GM23338 (cell line): ENCODE measurements around the gene MAP1B. TPM values are rescaled to one million over a fixed set of nuclear protein-coding genes. Genes with fewer than 3 reads are reported as not detected.
A peak's percentile ranks its signal among the peaks of the same experiment; 100 is the strongest.

Experiments used
- ATAC-seq: fragments of 200-7000 bp; cut with Tn5 transposase; 3 replicates; pipeline ENCODE4 v1.9.1; 2020
- DNase-seq: peaks from one replicate; pipeline ENCODE4 v3.0.0-alpha.2; 2015; ENCODE audit warnings: low spot score
- H2AFZ ChIP-seq: fragments of 200-600 bp; sonication (generic); 2 replicates; pipeline ENCODE4 v1.8.0; 2016; ENCODE audit warnings: antibody characterized with exemption, mild to moderate bottlenecking, moderate library complexity
- H3F3A ChIP-seq: fragments of 200-600 bp; sonication (generic); replicated peaks from 2 replicates; pipeline ENCODE4 v1.8.0; 2017; ENCODE audit warnings: antibody characterized with exemption, mixed run types, low read depth
- H3K27ac ChIP-seq: fragments of 200-600 bp; sonication (generic); 2 replicates; pipeline ENCODE4 v1.6.1; 2016; ENCODE audit warnings: low read depth
- H3K27me3 ChIP-seq: fragments of 200-600 bp; sonication (generic); 2 replicates; pipeline ENCODE4 v1.8.0; 2016; ENCODE audit warnings: mild to moderate bottlenecking, mixed run types, moderate library complexity; ENCODE audit not compliant: insufficient read depth
- H3K36me3 ChIP-seq: fragments of 200-600 bp; sonication (generic); 2 replicates; pipeline ENCODE4 v1.8.0; 2016; ENCODE audit warnings: mild to moderate bottlenecking; ENCODE audit not compliant: insufficient read depth
- H3K4me1 ChIP-seq: fragments of 200-600 bp; sonication (generic); 2 replicates; pipeline ENCODE4 v1.8.0; 2016; ENCODE audit warnings: mild to moderate bottlenecking, moderate library complexity; ENCODE audit not compliant: insufficient read depth
- H3K4me2 ChIP-seq: fragments of 200-600 bp; sonication (generic); 2 replicates; pipeline ENCODE4 v1.7.1; 2017; ENCODE audit warnings: mixed run types
- H3K4me3 ChIP-seq: fragments of 200-600 bp; sonication (generic); 2 replicates; pipeline ENCODE4 v1.6.1; 2016; ENCODE audit warnings: mixed run types
- H3K79me2 ChIP-seq: fragments of 200-600 bp; sonication (generic); replicated peaks from 2 replicates; pipeline ENCODE4 v1.8.0; 2017; ENCODE audit warnings: mild to moderate bottlenecking; ENCODE audit not compliant: insufficient read depth
- H3K9me2 ChIP-seq: fragments of 200-600 bp; sonication (generic); 2 replicates; pipeline ENCODE4 v1.8.0; 2017; ENCODE audit not compliant: insufficient read depth
- H4K20me1 ChIP-seq: fragments of 200-600 bp; sonication (generic); replicated peaks from 2 replicates; pipeline ENCODE4 v1.8.0; 2017; ENCODE audit warnings: mild to moderate bottlenecking; ENCODE audit not compliant: insufficient read depth
- H3K27ac Mint-ChIP-seq: 2 replicates; pipeline ENCODE4 v1.8.0; 2020; ENCODE audit warnings: inconsistent platforms, mild to moderate bottlenecking, moderate library complexity, mixed read lengths
- H3K27me3 Mint-ChIP-seq: 3 replicates; pipeline ENCODE4 v1.8.0; 2022; ENCODE audit warnings: low read depth, mild to moderate bottlenecking, moderate library complexity, mixed read lengths, inconsistent platforms; ENCODE audit not compliant: insufficient read depth, poor library complexity
- H3K36me3 Mint-ChIP-seq: 3 replicates; pipeline ENCODE4 v1.8.0; 2021; ENCODE audit warnings: low read depth, mild to moderate bottlenecking, inconsistent platforms, moderate library complexity, mixed read lengths
- H3K4me1 Mint-ChIP-seq: 3 replicates; pipeline ENCODE4 v1.8.0; 2020; ENCODE audit warnings: mild to moderate bottlenecking, inconsistent platforms, mixed read lengths
- H3K4me3 Mint-ChIP-seq: 3 replicates; pipeline ENCODE4 v1.8.0; 2021; ENCODE audit warnings: moderate library complexity, mild to moderate bottlenecking, inconsistent platforms, mixed read lengths
- H3K9me3 Mint-ChIP-seq: 3 replicates; pipeline ENCODE4 v1.8.0; 2020; ENCODE audit warnings: moderate library complexity, mild to moderate bottlenecking, inconsistent platforms, mixed read lengths
- CREB1 ChIP-seq: fragments of 250-450 bp; sonication (Bioruptor Pico); IDR thresholded peaks from 2 replicates; pipeline ENCODE4 v1.5.0; 2020; ENCODE audit warnings: low read depth, mild to moderate bottlenecking, moderate library complexity
- CTCF ChIP-seq, 2 experiments: fragments of 200-600 bp in 1 of 2; sonication (generic) in 1 of 2; conservative IDR thresholded peaks; 2 replicates each; pipeline versions ENCODE4 v1.5.1 to v1.6.1; 2016 to 2017; ENCODE audit warnings: antibody characterized with exemption in 2 of 2, low read depth in 2 of 2, mild to moderate bottlenecking in 2 of 2, moderate library complexity in 1 of 2
- EZH2phosphoT487 ChIP-seq: fragments of 200-600 bp; sonication (generic); IDR thresholded peaks from one replicate; pipeline ENCODE4 v1.8.1; 2018; ENCODE audit warnings: antibody characterized with exemption; ENCODE audit not compliant: unreplicated experiment
- JUNB ChIP-seq: IDR thresholded peaks from one replicate; pipeline ENCODE4 v1.6.1; 2016; ENCODE audit warnings: antibody characterized with exemption; ENCODE audit not compliant: unreplicated experiment
- REST ChIP-seq: IDR thresholded peaks from one replicate; pipeline ENCODE4 v1.6.1; 2018; ENCODE audit warnings: antibody characterized with exemption; ENCODE audit not compliant: unreplicated experiment
- ZNF331 ChIP-seq: fragments of 250-450 bp; sonication (Bioruptor Pico); IDR thresholded peaks from 2 replicates; pipeline ENCODE4 v1.5.0; 2020; ENCODE audit warnings: low read depth, mild to moderate bottlenecking, moderate library complexity
- polyA plus RNA-seq: library from polyadenylated mRNA; unstranded; fragments of >200 nt; fragmentation: Nextera tagmentation; extraction: Ambion mirVana; gene quantifications from 2 replicates; pipeline ENCODE4 v1.2.1, GENCODE V29; 2016
- total RNA-seq: library from RNA; depleted of rRNA; stranded (reverse); fragments of >200 nt; shearing (Covaris generic); gene quantifications from 2 replicates; pipeline ENCODE4 v1.2.3, GENCODE V29; 2014

Gene MAP1B
- total and polyA plus RNA-seq, 2 experiments from 2014 or later, result 148 to 263 TPM

GRCh38 chr5:72134226-72134899, 27.1 kb downstream of the MAP1B start:
- Histone ChIP-seq H4K20me1 (no peaks in the 10 kb centered on the region; the same call in 1 of the 2 replicates), H3K4me3 (no peak overlapping the region), H3K27me3 (no peaks in the 10 kb centered on the region), H2AFZ (no peak overlapping the region), H3K9me2 (no peaks in the 10 kb centered on the region), H3F3A (no peaks in the 10 kb centered on the region), H3K4me1 (peaks cover 20% of the 10 kb centered on the region; the same call in 1 of the 2 replicates), H3K27ac (no peak overlapping the region), H3K79me2 (peaks cover 49% of the 10 kb centered on the region), H3K36me3 (no peaks in the 10 kb centered on the region; the same call in 1 of the 2 replicates), H3K4me2 (no peak overlapping the region)
- H3K9me3 Mint-ChIP-seq, result no peaks in the 10 kb centered on the region
- DNase-seq (peak; percentile 41), ATAC-seq (peak; percentile 95)
- H3K36me3 Mint-ChIP-seq, result peaks cover 5% of the 10 kb centered on the region
- no peak overlapping the region; the same call in 1 of the 2 replicates for H3K27ac Mint-ChIP-seq
- peaks cover 32% of the 10 kb centered on the region for H3K4me1 Mint-ChIP-seq
- TF ChIP-seq JUNB (no peak), CTCF (conservative IDR thresholded peaks at IDR 0.05; ENCODE audit: low read depth in 2 of 2) (no peak), CREB1 (peak; percentile 16; the same call in 1 of the 2 replicates), EZH2phosphoT487 (no peak), ZNF331 (CRISPR knock-in tag) (no peak)
- H3K27me3 Mint-ChIP-seq, result peaks cover 1% of the 10 kb centered on the region
- no peak overlapping the region for H3K4me3 Mint-ChIP-seq

- Histone ChIP-seq H3K27ac (no peak overlapping the region), H3K79me2 (peaks cover 51% of the 10 kb centered on the region), H3K4me3 (no peak overlapping the region), H2AFZ (no peak overlapping the region), H3K27me3 (no peaks in the 10 kb centered on the region), H3K4me1 (peaks cover 14% of the 10 kb centered on the region; the same call in 1 of the 2 replicates), H3F3A (no peaks in the 10 kb centered on the region), H3K4me2 (no peak overlapping the region), H3K9me2 (no peaks in the 10 kb centered on the region), H4K20me1 (no peaks in the 10 kb centered on the region), H3K36me3 (no peaks in the 10 kb centered on the region; the same call in 1 of the 2 replicates)
- H3K9me3 Mint-ChIP-seq, result no peaks in the 10 kb centered on the region
- peaks cover 34% of the 10 kb centered on the region for H3K4me1 Mint-ChIP-seq
- H3K27me3 Mint-ChIP-seq, result no peaks in the 10 kb centered on the region
- no peak overlapping the region for H3K4me3 Mint-ChIP-seq
- TF ChIP-seq REST, result no peak
- TF ChIP-seq CTCF (conservative IDR thresholded peaks at IDR 0.05; ENCODE audit: low read depth in 2 of 2), result peak; percentile 42 to 53
- no peak for DNase-seq
- peaks cover 9% of the 10 kb centered on the region; the same call in 2 of the 3 replicates for H3K36me3 Mint-ChIP-seq
- H3K27ac Mint-ChIP-seq, result no peak overlapping the region
- ATAC-seq, result no peak
Observed at GRCh38 chr5:72137826-72138409, 30.6 kb downstream of the MAP1B start.
